Colonic mucosa (tissue), 4 donors: ENCODE measurements around the gene CREB3L1. TPM values are rescaled to one million over a fixed set of nuclear protein-coding genes. Genes with fewer than 3 reads are reported as not detected.
"Not testable (repeated sequence)": the region's sequence is repeated elsewhere in the genome, so short reads cannot be mapped to it uniquely, and the experiment has no call there.

ENCODE experiments used
- DNase-seq: peaks from one replicate; pipeline ENCODE4 v3.0.0-alpha.2; 2020
- H3K27ac ChIP-seq: fragments of 200-600 bp; one replicate; pipeline ENCODE4 v1.8.0; 2021
- H3K27me3 ChIP-seq: fragments of 200-600 bp; one replicate; pipeline ENCODE4 v1.8.0; 2021
- H3K36me3 ChIP-seq: fragments of 200-600 bp; one replicate; pipeline ENCODE4 v1.8.0; 2021
- H3K4me1 ChIP-seq: fragments of 200-600 bp; one replicate; pipeline ENCODE4 v1.8.0; 2021; ENCODE audit warnings: mild to moderate bottlenecking
- H3K4me3 ChIP-seq: fragments of 200-600 bp; one replicate; pipeline ENCODE4 v1.8.0; 2021
- H3K9ac ChIP-seq, 2 donors: one replicate each; pipeline ENCODE4 v1.7.0; 2013; ENCODE audit warnings: control low read depth in 2 of 2, low read depth in 2 of 2, low read length in 2 of 2
- H3K9me3 ChIP-seq: fragments of 200-600 bp; one replicate; pipeline ENCODE4 v1.8.0; 2021
- intact Hi-C: fragments of 100-400 bp; cut with DNase I; formaldehyde crosslinking; loops from one replicate; pipeline ENCODE4 v1.14.1; 2022
- total RNA-seq, 2 donors: library from RNA; stranded (reverse); fragmentation: NEBNext Ultra II Directional in 1 of 2; extraction: Animal tissue kit (Norgen Biotek cat#: 25700) in 1 of 2; gene quantifications; one replicate each; pipeline ENCODE4 v1.2.1, GENCODE V29; 2021
- TF ChIP-seq, protein P1 (sequence below): fragments of 200-600 bp; IDR thresholded peaks from one replicate; pipeline ENCODE4 v1.8.0; 2022; ENCODE audit warnings: antibody characterized with exemption, mild to moderate bottlenecking
- donor health status: healthy.
- donor health status: DM: no; HTN: no; CAD: no.
- donor health status: DM: no; HTN: no; CAD: no.

CREB3L1 gene
- total RNA-seq, 2 donors from 2014 or later, result 143 to 150 TPM

DNA sequence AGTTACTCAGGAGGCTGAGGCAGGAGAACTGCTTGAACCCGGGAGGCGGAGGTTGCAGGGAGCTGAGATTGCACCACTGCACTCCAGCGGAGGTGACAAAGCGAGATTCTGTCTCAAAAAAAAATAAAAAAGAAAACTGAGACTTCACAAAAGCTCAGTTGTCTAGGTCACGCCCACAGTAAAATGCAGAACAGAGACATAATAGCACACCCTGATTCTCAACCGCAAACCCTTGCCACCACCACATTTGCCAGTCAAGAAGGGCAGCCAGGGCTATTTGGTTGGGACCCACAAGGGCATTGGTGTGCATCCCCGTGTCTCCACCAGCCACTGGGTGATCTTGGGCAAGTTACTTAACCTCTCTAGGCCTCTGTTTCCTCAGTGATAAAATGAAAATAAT, 25.4 kb downstream of the CREB3L1 start:
- Histone ChIP-seq H3K36me3 (no peaks in the 10 kb centered on the region), H3K4me3 (no peak overlapping the region), H3K27ac (no peak overlapping the region), H3K9ac (no peak overlapping the region), H3K27me3 (no peaks in the 10 kb centered on the region), H3K4me1 (no peaks in the 10 kb centered on the region), H3K9me3 (no peaks in the 10 kb centered on the region)
- no peak for DNase-seq
- intact Hi-C loops, result no loop called here
- TF ChIP-seq, protein P1, sequence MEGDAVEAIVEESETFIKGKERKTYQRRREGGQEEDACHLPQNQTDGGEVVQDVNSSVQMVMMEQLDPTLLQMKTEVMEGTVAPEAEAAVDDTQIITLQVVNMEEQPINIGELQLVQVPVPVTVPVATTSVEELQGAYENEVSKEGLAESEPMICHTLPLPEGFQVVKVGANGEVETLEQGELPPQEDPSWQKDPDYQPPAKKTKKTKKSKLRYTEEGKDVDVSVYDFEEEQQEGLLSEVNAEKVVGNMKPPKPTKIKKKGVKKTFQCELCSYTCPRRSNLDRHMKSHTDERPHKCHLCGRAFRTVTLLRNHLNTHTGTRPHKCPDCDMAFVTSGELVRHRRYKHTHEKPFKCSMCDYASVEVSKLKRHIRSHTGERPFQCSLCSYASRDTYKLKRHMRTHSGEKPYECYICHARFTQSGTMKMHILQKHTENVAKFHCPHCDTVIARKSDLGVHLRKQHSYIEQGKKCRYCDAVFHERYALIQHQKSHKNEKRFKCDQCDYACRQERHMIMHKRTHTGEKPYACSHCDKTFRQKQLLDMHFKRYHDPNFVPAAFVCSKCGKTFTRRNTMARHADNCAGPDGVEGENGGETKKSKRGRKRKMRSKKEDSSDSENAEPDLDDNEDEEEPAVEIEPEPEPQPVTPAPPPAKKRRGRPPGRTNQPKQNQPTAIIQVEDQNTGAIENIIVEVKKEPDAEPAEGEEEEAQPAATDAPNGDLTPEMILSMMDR, result no peak

DNA sequence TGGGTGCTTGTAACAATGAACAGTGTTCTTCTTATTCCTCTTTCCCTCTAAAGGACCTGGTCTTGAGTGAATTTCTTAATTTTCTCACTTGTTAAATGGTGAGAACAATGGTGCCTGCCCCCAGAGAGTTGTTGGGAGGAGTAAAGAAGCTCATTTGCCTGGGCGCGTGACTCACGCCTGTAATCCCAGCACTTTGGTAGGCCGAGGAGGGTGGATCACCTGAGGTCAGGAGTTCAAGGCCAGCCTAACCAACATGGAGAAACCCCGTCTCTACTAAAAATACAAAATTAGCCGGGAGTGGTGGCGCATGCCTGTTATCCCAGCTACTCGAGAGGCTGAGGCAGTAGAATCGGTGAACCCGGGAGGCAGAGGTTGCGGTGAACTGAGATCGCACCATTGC, 26.6 kb downstream of the CREB3L1 start:
- H3K27me3 ChIP-seq, H3K9me3 ChIP-seq, H3K4me1 ChIP-seq, H3K27ac ChIP-seq, DNase-seq, H3K9ac ChIP-seq, intact Hi-C loops, H3K36me3 ChIP-seq, H3K4me3 ChIP-seq: not testable (repeated sequence)

DNA sequence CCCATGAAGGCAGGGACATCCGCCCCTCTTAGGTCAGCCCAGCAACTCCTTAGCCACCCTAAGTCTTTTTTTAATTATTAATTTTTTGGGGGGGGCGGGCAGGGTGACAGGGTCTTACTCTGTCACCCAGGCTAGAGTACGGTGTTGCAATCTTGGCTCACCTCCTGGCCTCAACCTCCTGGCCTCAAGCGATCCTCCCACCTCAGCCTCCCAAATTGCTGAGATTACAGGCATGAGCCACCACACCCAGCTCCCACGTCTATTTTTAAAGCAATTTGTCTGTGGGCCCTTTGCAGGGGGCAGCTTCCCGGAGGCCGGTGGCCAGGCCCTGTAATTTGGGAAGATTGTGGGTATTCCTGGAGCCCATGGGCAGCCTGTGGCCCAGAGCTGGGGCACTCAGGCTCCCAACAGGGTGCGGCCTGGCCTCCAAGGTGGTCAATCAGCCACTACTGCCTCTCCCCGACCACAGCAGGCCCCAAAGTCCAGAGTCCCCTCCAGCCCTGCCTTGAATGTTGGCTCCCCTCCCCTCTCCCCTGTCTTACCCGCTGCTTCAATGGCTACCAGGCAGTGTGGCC, 27.2 kb downstream of the CREB3L1 start:
- Histone ChIP-seq H3K27ac (no peak overlapping the region), H3K9me3 (no peaks in the 10 kb centered on the region), H3K9ac (no peak overlapping the region), H3K36me3 (peaks cover 5% of the 10 kb centered on the region), H3K27me3 (no peaks in the 10 kb centered on the region), H3K4me3 (no peak overlapping the region), H3K4me1 (no peaks in the 10 kb centered on the region)
- intact Hi-C loops, result loop anchor here (5.0 kb wide), 1 partner anchor 62 kb away; no protein-coding TSS in a partner anchor
- TF ChIP-seq, protein P1, result no peak
- no peak for DNase-seq

DNA sequence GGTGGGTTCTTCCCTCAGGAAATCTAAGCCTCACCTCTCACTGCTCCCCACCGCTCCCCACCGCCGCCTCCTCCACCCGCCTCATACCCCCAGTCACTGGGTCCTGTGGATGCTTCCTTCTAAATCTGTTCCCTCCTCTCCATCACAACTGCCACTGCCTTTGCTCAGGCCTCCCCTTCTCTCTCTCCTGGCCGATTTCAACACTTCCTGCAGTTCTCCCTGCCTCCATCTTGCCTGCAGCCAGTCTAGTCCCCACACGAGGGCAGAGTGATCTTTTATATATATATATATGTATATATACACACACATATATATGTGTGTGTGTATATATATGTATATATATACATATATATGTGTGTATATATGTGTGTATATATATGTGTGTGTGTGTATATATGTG, 27.8 kb downstream of the CREB3L1 start:
- H3K4me1 ChIP-seq, result no peaks in the 10 kb centered on the region
- no peaks in the 10 kb centered on the region for H3K9me3 ChIP-seq
- no peak for DNase-seq
- no peak overlapping the region for H3K9ac ChIP-seq
- peaks cover 9% of the 10 kb centered on the region for H3K36me3 ChIP-seq
- TF ChIP-seq, protein P1, result no peak
- H3K27ac ChIP-seq, result no peak overlapping the region
- no peak overlapping the region for H3K4me3 ChIP-seq
- H3K27me3 ChIP-seq, result no peaks in the 10 kb centered on the region
- intact Hi-C loops, result loop anchor here (5.0 kb wide), 1 partner anchor 63 kb away; no protein-coding TSS in a partner anchor

DNA sequence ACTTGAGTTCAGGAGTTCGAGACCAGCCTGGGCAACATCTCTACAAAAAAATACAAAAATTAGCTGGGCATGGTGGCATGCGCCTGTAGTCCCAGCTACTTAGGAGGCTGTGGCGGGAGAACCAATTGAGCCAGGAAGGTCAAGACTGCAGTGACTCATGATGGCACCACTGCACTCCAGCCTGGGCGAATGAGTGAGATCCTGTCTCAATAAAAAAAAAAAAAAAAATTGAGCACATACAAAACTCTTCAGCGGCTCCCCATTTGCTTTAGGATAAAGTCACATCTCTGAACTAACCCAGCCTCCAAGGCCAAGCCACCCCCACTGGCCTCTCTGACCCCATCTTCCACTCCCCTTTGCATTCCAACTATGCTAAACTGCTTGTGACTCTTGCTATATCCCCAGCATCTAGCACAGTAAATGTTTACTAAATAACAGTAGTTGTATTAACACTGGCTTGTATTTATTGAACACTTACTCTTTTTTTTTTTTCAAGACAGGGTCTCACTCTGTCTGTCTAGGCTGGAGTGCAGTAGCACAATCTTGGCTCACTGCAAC, 28.9 kb downstream of the CREB3L1 start:
- Histone ChIP-seq H3K27ac (no peak overlapping the region), H3K4me1 (no peaks in the 10 kb centered on the region), H3K36me3 (peaks cover 9% of the 10 kb centered on the region), H3K9me3 (no peaks in the 10 kb centered on the region), H3K27me3 (no peaks in the 10 kb centered on the region), H3K4me3 (no peak overlapping the region), H3K9ac (no peak overlapping the region)
- TF ChIP-seq, protein P1, result no peak
- intact Hi-C loops, result loop anchor here (5.0 kb wide), 1 partner anchor 64 kb away; no protein-coding TSS in a partner anchor
- no peak for DNase-seq

DNA sequence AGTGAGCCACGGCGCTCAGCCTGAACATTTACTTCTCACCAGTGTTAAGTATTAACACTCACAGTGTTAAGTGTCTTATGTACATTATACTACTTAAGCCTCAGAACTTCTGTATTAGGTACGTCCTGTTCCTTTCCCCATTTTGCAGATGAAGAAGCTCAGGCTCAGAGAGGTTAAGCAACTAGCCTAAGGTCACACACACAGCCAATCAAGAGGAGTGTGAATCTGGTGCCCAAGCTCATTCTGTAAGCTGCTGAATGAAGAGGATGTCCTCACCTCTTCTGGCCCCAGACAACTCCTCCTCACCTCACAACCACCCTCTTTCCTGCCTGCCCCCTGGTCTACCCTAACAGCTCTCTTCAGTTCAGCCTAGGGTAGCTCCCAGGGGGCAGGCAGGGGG, 29.9 kb downstream of the CREB3L1 start:
- DNase-seq, result no peak
- Histone ChIP-seq H3K9ac (no peak overlapping the region), H3K36me3 (peaks cover 19% of the 10 kb centered on the region), H3K4me1 (no peaks in the 10 kb centered on the region), H3K27me3 (no peaks in the 10 kb centered on the region), H3K9me3 (no peaks in the 10 kb centered on the region), H3K4me3 (no peak overlapping the region), H3K27ac (no peak overlapping the region)
- intact Hi-C loops, result loop anchor here (5.0 kb wide), 1 partner anchor 65 kb away; no protein-coding TSS in a partner anchor
- TF ChIP-seq, protein P1, result no peak
